Neural progenitor cell (in vitro differentiated cells): Measurements from ENCODE around the gene WIZ.

Experiments
- EZH2 ChIP-seq: fragments of 200-600 bp; sonication (generic); IDR thresholded peaks from 2 replicates; pipeline ENCODE4 v1.6.1; 2017; ENCODE audit warnings: antibody characterized with exemption, mild to moderate bottlenecking, moderate library complexity
- TF ChIP-seq, protein P1 (sequence below): fragments of 200-600 bp; sonication (generic); IDR thresholded peaks from 2 replicates; pipeline ENCODE4 v1.5.1; 2017; ENCODE audit warnings: antibody characterized with exemption, mild to moderate bottlenecking

DNA sequence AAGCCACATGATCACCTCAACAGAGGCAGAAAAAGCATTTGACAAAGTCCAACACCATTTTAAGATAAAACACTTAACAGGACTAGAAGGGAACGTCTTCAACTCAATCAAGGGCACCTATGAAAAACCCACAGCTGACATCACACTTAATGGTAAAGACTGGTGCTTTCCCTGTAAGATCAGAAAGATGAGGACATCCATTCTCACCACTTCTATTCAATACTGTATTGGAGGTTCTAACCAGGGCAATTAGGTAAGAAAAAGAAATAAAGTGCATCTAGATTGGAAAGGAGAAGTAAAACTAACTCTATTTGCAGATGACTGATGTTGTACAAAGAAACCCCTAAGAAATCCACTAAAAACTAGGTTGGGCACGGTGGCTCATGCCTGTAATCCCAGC is 58.9 kb downstream of the WIZ start:
- TF ChIP-seq, protein P1, sequence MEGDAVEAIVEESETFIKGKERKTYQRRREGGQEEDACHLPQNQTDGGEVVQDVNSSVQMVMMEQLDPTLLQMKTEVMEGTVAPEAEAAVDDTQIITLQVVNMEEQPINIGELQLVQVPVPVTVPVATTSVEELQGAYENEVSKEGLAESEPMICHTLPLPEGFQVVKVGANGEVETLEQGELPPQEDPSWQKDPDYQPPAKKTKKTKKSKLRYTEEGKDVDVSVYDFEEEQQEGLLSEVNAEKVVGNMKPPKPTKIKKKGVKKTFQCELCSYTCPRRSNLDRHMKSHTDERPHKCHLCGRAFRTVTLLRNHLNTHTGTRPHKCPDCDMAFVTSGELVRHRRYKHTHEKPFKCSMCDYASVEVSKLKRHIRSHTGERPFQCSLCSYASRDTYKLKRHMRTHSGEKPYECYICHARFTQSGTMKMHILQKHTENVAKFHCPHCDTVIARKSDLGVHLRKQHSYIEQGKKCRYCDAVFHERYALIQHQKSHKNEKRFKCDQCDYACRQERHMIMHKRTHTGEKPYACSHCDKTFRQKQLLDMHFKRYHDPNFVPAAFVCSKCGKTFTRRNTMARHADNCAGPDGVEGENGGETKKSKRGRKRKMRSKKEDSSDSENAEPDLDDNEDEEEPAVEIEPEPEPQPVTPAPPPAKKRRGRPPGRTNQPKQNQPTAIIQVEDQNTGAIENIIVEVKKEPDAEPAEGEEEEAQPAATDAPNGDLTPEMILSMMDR, result no peak
- TF ChIP-seq EZH2, result no peak
